HepG2 (cell line): ENCODE measurements around the gene RPGRIP1. TPM values are rescaled to one million over a fixed set of nuclear protein-coding genes. Genes with fewer than 3 reads are reported as not detected.
A peak's percentile ranks its signal among the peaks of the same experiment; 100 is the strongest.

Experiments used
- ATAC-seq: fragments of 200-7000 bp; cut with Tn5 transposase; 3 replicates; pipeline ENCODE4 v1.9.1; 2020; ENCODE audit warnings: mild to moderate bottlenecking, moderate library complexity
- BruUV-seq: library from RNA; stranded (reverse); fragments of 400-500 nt; replicated peaks from 2 replicates; lab custom pipeline; 2021; lab: Mats Ljungman, UMichigan
- CTCF ChIA-PET: fragments of 300-600 bp; formaldehyde crosslinking; extraction: SDS; loops from one replicate; lab custom pipeline; 2021; ENCODE audit warnings: low total read pairs, inconsistent platforms, low intra/inter-chr PET ratio; lab: Yijun Ruan, JAX
- POLR2A ChIA-PET: fragments of 350-600 bp; sonication (Branson Sonifier 250); formaldehyde crosslinking; loops from one replicate; lab custom pipeline; 2020; ENCODE audit warnings: antibody characterized with exemption, inconsistent platforms; lab: Yijun Ruan, JAX
- DNase-seq: peaks from one replicate; pipeline ENCODE4 v3.0.0-alpha.2; 2015; ENCODE audit warnings: low spot score
- FAIRE-seq: peaks from 3 replicates; lab custom pipeline; 2011; peaks lifted over from hg19 to GRCh38; lab: Jason Lieb, UNC
- H2AFZ ChIP-seq: one replicate; pipeline ENCODE4 v1.6.1; 2011; ENCODE audit warnings: low read length, inconsistent platforms
- H3K27ac ChIP-seq: fragments of 300-600 bp; 3 replicates; pipeline ENCODE4 v1.8.0; 2011; ENCODE audit warnings: mixed run types, mild to moderate bottlenecking, mixed read lengths, low read length, inconsistent platforms; ENCODE audit not compliant: insufficient read depth; ENCODE audit errors: extremely low read length
- H3K27me3 ChIP-seq, 2 experiments: fragments of 200-600 bp in 1 of 2; 2 replicates in 1 of 2; 3 replicates in 1 of 2; pipeline versions ENCODE4 v1.6.0 to v1.8.0; 2011; ENCODE audit warnings: low read length in 2 of 2, mild to moderate bottlenecking in 2 of 2, moderate library complexity in 2 of 2, inconsistent platforms in 1 of 2; ENCODE audit not compliant: insufficient read depth in 2 of 2, control insufficient read depth in 1 of 2
- H3K36me3 ChIP-seq, 2 experiments: fragments of 200-600 bp in 1 of 2; replicated peaks in 1 of 2; 2 replicates in 1 of 2; 3 replicates in 1 of 2; pipeline versions ENCODE4 v1.5.1 to v1.8.0; 2011; ENCODE audit warnings: low read length in 2 of 2, inconsistent platforms in 1 of 2; ENCODE audit not compliant: insufficient read depth in 2 of 2, control insufficient read depth in 1 of 2
- H3K4me1 ChIP-seq: 2 replicates; pipeline ENCODE4 v1.5.1; 2012; ENCODE audit warnings: low read length, inconsistent platforms; ENCODE audit not compliant: insufficient read depth
- H3K4me2 ChIP-seq: 2 replicates; pipeline ENCODE4 v1.6.0; 2011; ENCODE audit warnings: low read depth, low read length, inconsistent platforms
- H3K4me3 ChIP-seq, 3 experiments: fragments of 200-600 bp in 1 of 3; sonication (generic), shearing (Covaris generic) in 1 of 3; replicated peaks in 1 of 3; 2 replicates each; pipeline ENCODE4 v1.5.1; 2011 to 2016; ENCODE audit warnings: low read length in 3 of 3, inconsistent platforms in 2 of 3, low read depth in 2 of 3, mild to moderate bottlenecking in 2 of 3, control low read depth in 1 of 3, mixed read lengths in 1 of 3; ENCODE audit not compliant: insufficient read depth in 1 of 3
- H3K79me2 ChIP-seq: one replicate; pipeline ENCODE4 v1.6.1; 2011; ENCODE audit warnings: low read length, inconsistent platforms; ENCODE audit not compliant: insufficient read depth
- H3K9ac ChIP-seq: 2 replicates; pipeline ENCODE4 v1.6.0; 2011; ENCODE audit warnings: mild to moderate bottlenecking, low read depth, low read length, inconsistent platforms; ENCODE audit not compliant: insufficient read depth
- H3K9me3 ChIP-seq: 2 replicates; pipeline ENCODE4 v1.5.1; 2012; ENCODE audit warnings: mild to moderate bottlenecking, low read length
- H4K20me1 ChIP-seq: 2 replicates; pipeline ENCODE4 v1.6.0; 2011; ENCODE audit warnings: inconsistent platforms, mild to moderate bottlenecking, low read length, moderate library complexity; ENCODE audit not compliant: insufficient read depth
- AHDC1 ChIP-seq: sonication (generic); formaldehyde crosslinking; IDR thresholded peaks from 2 replicates; pipeline ENCODE4 v1.5.1; 2020; ENCODE audit warnings: mild to moderate bottlenecking, missing genetic modification reagents, borderline replicate concordance
- ERF ChIP-seq: IDR thresholded peaks from 2 replicates; pipeline ENCODE4 v1.6.1; 2018; ENCODE audit warnings: missing biosample characterization, missing genetic modification reagents
- FOXO1 ChIP-seq: sonication (generic); formaldehyde crosslinking; IDR thresholded peaks from 2 replicates; pipeline ENCODE4 v1.4.0; 2020; ENCODE audit warnings: missing genetic modification reagents
- GABPB1 ChIP-seq: IDR thresholded peaks from 2 replicates; pipeline ENCODE4 v1.6.1; 2016; ENCODE audit warnings: mild to moderate bottlenecking, missing genetic modification reagents, moderate library complexity, missing compliant biosample characterization
- MEF2D ChIP-seq: sonication (generic); formaldehyde crosslinking; IDR thresholded peaks from 2 replicates; pipeline ENCODE4 v1.5.1; 2020; ENCODE audit warnings: mild to moderate bottlenecking, missing genetic modification reagents
- NONO ChIP-seq, 2 experiments: fragments of 450-650 bp in 1 of 2; sonication (generic) in 1 of 2; formaldehyde crosslinking in 1 of 2; IDR thresholded peaks in 1 of 2; conservative IDR thresholded peaks in 1 of 2; 2 replicates each; pipeline versions ENCODE4 v1.6.1 to v1.8.0; 2017 to 2022; ENCODE audit warnings: mild to moderate bottlenecking in 1 of 2, missing genetic modification reagents in 1 of 2, moderate library complexity in 1 of 2
- NRL ChIP-seq: sonication (generic); formaldehyde crosslinking; IDR thresholded peaks from 2 replicates; pipeline ENCODE4 v1.5.0; 2020; ENCODE audit warnings: missing genetic modification reagents, mild to moderate bottlenecking, moderate library complexity, borderline replicate concordance
- POLR2A ChIP-seq, 2 experiments: IDR thresholded peaks; 2 replicates each; pipeline ENCODE4 v1.6.1; 2011; ENCODE audit warnings: low read depth in 2 of 2, low read length in 2 of 2, mild to moderate bottlenecking in 1 of 2, moderate library complexity in 1 of 2; ENCODE audit not compliant: insufficient read depth in 1 of 2
- POLR2G ChIP-seq: fragments of 200-400 bp; formaldehyde crosslinking; IDR thresholded peaks from 2 replicates; pipeline ENCODE4 v1.6.1; 2018; ENCODE audit warnings: mild to moderate bottlenecking, low read depth, low read length, moderate library complexity
- RAD21 ChIP-seq: fragments of 450-650 bp; formaldehyde crosslinking; IDR thresholded peaks from 2 replicates; pipeline ENCODE4 v1.5.0; 2020; ENCODE audit warnings: mild to moderate bottlenecking
- RBM22 ChIP-seq: fragments of 200-400 bp; formaldehyde crosslinking; optimal IDR thresholded peaks from 2 replicates; pipeline ENCODE3; 2017; ENCODE audit warnings: mild to moderate bottlenecking, low read length, moderate library complexity
- SP4 ChIP-seq: sonication (generic); formaldehyde crosslinking; IDR thresholded peaks from 2 replicates; pipeline ENCODE4 v1.8.1; 2023; ENCODE audit warnings: mild to moderate bottlenecking, missing genetic modification reagents
- ZFP91 ChIP-seq: sonication (generic); formaldehyde crosslinking; IDR thresholded peaks from 2 replicates; pipeline ENCODE4 v1.9.0; 2022; ENCODE audit warnings: missing genetic modification reagents, mild to moderate bottlenecking, borderline replicate concordance
- ZFYVE20 ChIP-seq: sonication (generic); formaldehyde crosslinking; IDR thresholded peaks from 2 replicates; pipeline ENCODE4 v1.8.0; 2023; ENCODE audit warnings: low read depth, mild to moderate bottlenecking, moderate library complexity, missing genetic modification reagents, borderline replicate concordance
- ZNF317 ChIP-seq: sonication (generic); formaldehyde crosslinking; IDR thresholded peaks from 2 replicates; pipeline ENCODE4 v1.5.0; 2020; ENCODE audit warnings: mild to moderate bottlenecking, missing genetic modification reagents
- WGBS: methylation state at CpG from one replicate; pipeline ENCODE4 v1.1.6; 2017; ENCODE audit warnings: low lambda C conversion rate; 5-methylcytosine and 5-hydroxymethylcytosine counted together
- in situ Hi-C: cut with HindIII; loops from 2 replicates; pipeline ENCODE4 v1.10.0; 2017; ENCODE audit warnings: low pct_unique_long_range_greater_than_20kb; ENCODE audit not compliant: extremely low pct_ligation_motif_present
- intact Hi-C: fragments of 100-400 bp; cut with micrococcal nuclease; formaldehyde crosslinking; loops from one replicate; pipeline ENCODE4 v1.10.0; 2022; ENCODE audit not compliant: unreplicated experiment
- polyA plus RNA-seq, 8 experiments: library from polyadenylated mRNA; depleted of rRNA in 3 of 8; stranded (reverse) in 7 of 8; unstranded in 1 of 8; fragments of >200 nt; fragmentation: Illumina TruSeq in 4 of 8; extraction: Trizol in 4 of 8; gene quantifications; 2 replicates each; pipeline versions ENCODE4 v1.2.1 to v1.2.3, GENCODE V29; 2011 to 2016; ENCODE audit warnings: low read depth in 4 of 8, missing spikeins in 1 of 8, mixed read lengths in 1 of 8; ENCODE audit not compliant: insufficient read depth in 1 of 8
- total RNA-seq, 5 experiments: library from RNA; depleted of rRNA; stranded (reverse); fragments of >200 nt; fragmentation: Illumina TruSeq; extraction: Trizol; gene quantifications; 2 replicates each; pipeline ENCODE4 v1.2.3, GENCODE V29; 2016; ENCODE audit warnings: low read depth in 1 of 5

Gene RPGRIP1
- total and polyA plus RNA-seq, 2 of the 13 experiments (the other 11 are each of a cell fraction or from before 2014, with no cell fraction given) = 0.13 to 1.1 TPM

DNA sequence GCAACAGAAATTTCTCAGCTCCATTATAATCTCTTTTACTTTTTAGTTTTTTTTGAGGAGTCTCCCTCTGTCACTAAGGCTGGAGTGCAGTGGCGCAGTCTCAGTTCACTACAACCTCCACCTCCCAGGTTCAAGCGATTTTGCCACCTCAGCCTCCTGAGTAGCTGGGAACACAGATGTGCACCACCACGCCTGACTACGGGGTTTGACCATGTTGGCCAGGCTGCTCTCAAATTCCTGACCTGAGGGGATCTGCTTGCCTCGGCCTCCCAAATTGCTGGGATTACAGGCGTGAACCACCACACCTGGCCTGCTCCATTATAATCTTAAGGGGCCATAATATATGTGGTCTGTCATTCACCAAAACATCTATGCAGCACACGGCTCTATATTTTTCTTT, 34.1 kb upstream of the RPGRIP1 start:
- H3K36me3 ChIP-seq = peaks cover 22 to 79% of the 10 kb centered on the region in 2 experiments
- no peak overlapping the region for H3K4me2 ChIP-seq
- DNase-seq (no peak), FAIRE-seq (no peak), ATAC-seq (peak; percentile 5)
- peaks cover 98% of the 10 kb centered on the region for H4K20me1 ChIP-seq
- H3K27me3 ChIP-seq = no peaks in the 10 kb centered on the region
- POLR2A ChIA-PET = interaction anchor here (1.1 to 5.9 kb wide), 4 partner anchors 8 to 23 kb away, joined by 3 to 41 read pairs (median 14); partner anchors contain the start of gene HNRNPC
- in situ Hi-C loops (no loop called here), intact Hi-C loops (no loop called here)
- H3K79me2 ChIP-seq = peaks cover 99% of the 10 kb centered on the region
- H3K27ac ChIP-seq = no peak overlapping the region
- H3K4me1 ChIP-seq = peaks cover 72% of the 10 kb centered on the region
- no peaks in the 10 kb centered on the region for H3K9me3 ChIP-seq
- H3K9ac ChIP-seq = no peak overlapping the region
- BruUV-seq = no TSS peak
- H2AFZ ChIP-seq = no peak overlapping the region
- CTCF ChIA-PET = no interaction called here
- 96% methylated on average over 7 of the region's 7 CpGs for WGBS
- H3K4me3 ChIP-seq = no peak overlapping the region
- TF ChIP-seq ZNF317 (CRISPR knock-in tag) (0 out of 2 replicates have a peak, but pooled peaks have one; percentile 7), POLR2G (peak; percentile 61), ERF (CRISPR knock-in tag) (no peak), MEF2D (no peak), FOXO1 (CRISPR knock-in tag) (no peak), RAD21 (CRISPR knock-in tag) (0 out of 2 replicates have a peak, but pooled peaks have one; percentile 18), NONO (IDR thresholded peaks at IDR 0.05) (no peak), NONO (CRISPR knock-in tag; conservative IDR thresholded peaks at IDR 0.05) (0 out of 2 replicates have a peak, but pooled peaks have one; percentile 22), ZFP91 (0 out of 2 replicates have a peak, but pooled peaks have one; percentile 28), SP4 (0 out of 2 replicates have a peak, but pooled peaks have one; percentile 33), ZFYVE20 (no peak), AHDC1 (CRISPR knock-in tag) (no peak), NRL (CRISPR knock-in tag) (0 out of 2 replicates have a peak, but pooled peaks have one; percentile 30), GABPB1 (0 out of 2 replicates have a peak, but pooled peaks have one; percentile 0), RBM22 (peak; percentile 95), POLR2A (IDR thresholded peaks at IDR 0.05; ENCODE audit: insufficient read depth in 1 of 2, low read depth in 2 of 2, low read length in 2 of 2) (peak in 1 of 2 experiments; percentile 43; a peak in 1 of 4 replicates)
